Testis (tissue), 3 donors: Measurements from ENCODE around the gene KMT5C. TPM values are rescaled to one million over a fixed set of nuclear protein-coding genes. Genes with fewer than 3 reads are reported as not detected.

Source experiments
- DNase-seq: peaks from one replicate; pipeline ENCODE4 v3.0.0-alpha.2; 2019
- H3K27ac ChIP-seq, 2 donors: fragments of 200-600 bp; sonication (generic); one replicate each; pipeline ENCODE4 v1.5.1; 2019
- H3K27me3 ChIP-seq: fragments of 200-600 bp; sonication (generic); one replicate; pipeline ENCODE4 v1.5.1; 2019
- H3K36me3 ChIP-seq: fragments of 200-600 bp; sonication (generic); one replicate; pipeline ENCODE4 v1.5.1; 2017; ENCODE audit warnings: low read depth; ENCODE audit errors: missing control alignments
- H3K4me1 ChIP-seq: fragments of 200-600 bp; sonication (generic); one replicate; pipeline ENCODE4 v1.5.1; 2019
- H3K4me3 ChIP-seq, 2 donors: fragments of 200-600 bp; sonication (generic); one replicate each; pipeline ENCODE4 v1.5.1; 2017 to 2019
- H3K9me3 ChIP-seq: fragments of 200-600 bp; sonication (generic); one replicate; pipeline ENCODE4 v1.5.1; 2017
- CTCF ChIP-seq, 3 experiments: fragments of 450-650 bp in 2 of 3; fragments of 200-600 bp in 1 of 3; sonication (generic) in 1 of 3; IDR thresholded peaks; one replicate each; pipeline ENCODE4 v1.5.1; 2016 to 2019; ENCODE audit warnings: antibody characterized with exemption in 3 of 3, mild to moderate bottlenecking in 2 of 3, moderate library complexity in 1 of 3
- POLR2A ChIP-seq: fragments of 450-650 bp; IDR thresholded peaks from one replicate; pipeline ENCODE4 v1.6.1; 2017; ENCODE audit warnings: antibody characterized with exemption, mild to moderate bottlenecking, moderate library complexity
- WGBS, 2 donors: methylation state at CpG; one replicate each; pipeline ENCODE4 v1.1.5; 2018; 5-methylcytosine and 5-hydroxymethylcytosine counted together
- intact Hi-C: fragments of 100-400 bp; cut with DNase I; formaldehyde crosslinking; loops from one replicate; pipeline ENCODE4 v1.15.1; 2023; ENCODE audit warnings: low total_unique reads
- polyA plus RNA-seq: library from polyadenylated mRNA; stranded (reverse); fragments of 350-450 nt; fragmentation: Illumina TruSeq; extraction: RNeasy Lipid Tissue Mini Kit (QIAGEN cat#74804); gene quantifications from one replicate; pipeline ENCODE4 v1.2.3, GENCODE V29; 2014; ENCODE audit warnings: low read depth, low replicate concordance; ENCODE audit not compliant: insufficient read depth
- total RNA-seq, 2 donors: library from RNA; depleted of rRNA; stranded (reverse); fragments of >200 nt; gene quantifications; one replicate each; pipeline ENCODE4 v1.2.3, GENCODE V29; 2016

KMT5C gene
- total and polyA plus RNA-seq, 3 donors from 2014 or later = 14.6 to 62.9 (median 48.8) TPM

GRCh38 chr19:55301459-55302317 lies 38.0 kb upstream of the KMT5C start:
- WGBS, 2 donors = 12 to 18% methylated on average over 18 to 42 of the region's 42 CpGs
- H3K27ac ChIP-seq = no peak overlapping the region
- H3K27me3 ChIP-seq = no peaks in the 10 kb centered on the region
- intact Hi-C loops = no loop called here
- DNase-seq = peak; percentile 92
- H3K36me3 ChIP-seq = no peaks in the 10 kb centered on the region
- H3K9me3 ChIP-seq = no peaks in the 10 kb centered on the region
- TF ChIP-seq POLR2A (no peak), CTCF (IDR thresholded peaks at IDR 0.05) (peak; percentile 96 to 99 (median 97))
- peaks cover 12% of the 10 kb centered on the region for H3K4me1 ChIP-seq
- peak overlapping the region; percentile 27 to 51 for H3K4me3 ChIP-seq

- WGBS, 2 donors = 63 to 76% methylated on average over 8 to 12 of the region's 12 CpGs
- Histone ChIP-seq H3K27ac (no peak overlapping the region), H3K27me3 (no peaks in the 10 kb centered on the region), H3K4me1 (peaks cover 12% of the 10 kb centered on the region), H3K36me3 (no peaks in the 10 kb centered on the region), H3K4me3 (peak overlapping the region in 1 of 2 donors; percentile 27), H3K9me3 (no peaks in the 10 kb centered on the region)
- DNase-seq = no peak
- TF ChIP-seq CTCF (IDR thresholded peaks at IDR 0.05) = no peak
- no peak for TF ChIP-seq POLR2A
- intact Hi-C loops = no loop called here
Measured at GRCh38 chr19:55302318-55302703, 37.4 kb upstream of the KMT5C start.

GRCh38 chr19:55303477-55303876 lies 36.2 kb upstream of the KMT5C start:
- H3K36me3 ChIP-seq = no peaks in the 10 kb centered on the region
- intact Hi-C loops = no loop called here
- 94% methylated on average over 11 of the region's 11 CpGs; no CpG with 5 or more reads in 1 of the 2 donors for WGBS, 2 donors

GRCh38 chr19:55304279-55304978 lies 35.2 kb upstream of the KMT5C start:
- DNase-seq = peak; percentile 85
- peak overlapping the region in 1 of 2 donors; percentile 12 for H3K4me3 ChIP-seq
- intact Hi-C loops = no loop called here
- H3K4me1 ChIP-seq = peaks cover 12% of the 10 kb centered on the region
- no peak overlapping the region for H3K27ac ChIP-seq
- H3K9me3 ChIP-seq = no peaks in the 10 kb centered on the region
- no peaks in the 10 kb centered on the region for H3K36me3 ChIP-seq
- 68 to 72% methylated on average over 14 to 39 of the region's 39 CpGs for WGBS, 2 donors
- TF ChIP-seq CTCF (IDR thresholded peaks at IDR 0.05) = no peak
- no peak for TF ChIP-seq POLR2A
- no peaks in the 10 kb centered on the region for H3K27me3 ChIP-seq

More at GRCh38 chr19:55303477-55303876, 36.2 kb upstream of the KMT5C start:
- TF ChIP-seq CTCF (IDR thresholded peaks at IDR 0.05) = no peak
- TF ChIP-seq POLR2A = no peak
- H3K27me3 ChIP-seq = no peaks in the 10 kb centered on the region
- DNase-seq = no peak
- no peak overlapping the region for H3K4me3 ChIP-seq
- no peak overlapping the region for H3K27ac ChIP-seq
- peaks cover 12% of the 10 kb centered on the region for H3K4me1 ChIP-seq
- H3K9me3 ChIP-seq = no peaks in the 10 kb centered on the region
